ENCODE measurements around the gene METTL13. TPM values are rescaled to one million over a fixed set of nuclear protein-coding genes. Genes with fewer than 3 reads are reported as not detected.

METTL13 gene
- total RNA-seq, 2 donors from 2014 or later: 14.8 to 19.4 TPM

GRCh38 chr1:171756856-171757255 lies 24.6 kb upstream of the METTL13 start:
- DNase-seq (ENCODE audit: low spot score): no peak
- intact Hi-C loops (cut with DNase I): no loop called here

- intact Hi-C loops (cut with DNase I): no loop called here
- no peak for DNase-seq (ENCODE audit: low spot score)
Observed at GRCh38 chr1:171758011-171758410, 23.4 kb upstream of the METTL13 start.

GRCh38 chr1:171762143-171762563 lies 19.3 kb upstream of the METTL13 start:
- DNase-seq (ENCODE audit: low spot score): no peak
- intact Hi-C loops (cut with DNase I): no loop called here

- DNase-seq (ENCODE audit: low spot score): no peak
- intact Hi-C loops (cut with DNase I): no loop called here
Observed at GRCh38 chr1:171763764-171764163, 17.7 kb upstream of the METTL13 start.

GRCh38 chr1:171769171-171769570 lies 12.3 kb upstream of the METTL13 start:
- intact Hi-C loops (cut with DNase I): no loop called here
- no peak for DNase-seq (ENCODE audit: low spot score)

GRCh38 chr1:171769754-171770153 lies 11.7 kb upstream of the METTL13 start:
- intact Hi-C loops (cut with DNase I): no loop called here
- no peak for DNase-seq (ENCODE audit: low spot score)

GRCh38 chr1:171772312-171772711 lies 9.1 kb upstream of the METTL13 start:
- intact Hi-C loops (cut with DNase I): no loop called here
- no peak for DNase-seq (ENCODE audit: low spot score)

- intact Hi-C loops (cut with DNase I): no loop called here
- no peak for DNase-seq (ENCODE audit: low spot score)
Observed at GRCh38 chr1:171780583-171781175, 781 bp upstream of the METTL13 start.

- intact Hi-C loops (cut with DNase I): no loop called here
Observed at GRCh38 chr1:171783816-171784530, 2.5 kb downstream of the METTL13 start.

GRCh38 chr1:171784784-171785183 lies 3.3 kb downstream of the METTL13 start:
- DNase-seq (ENCODE audit: low spot score): no peak

More at GRCh38 chr1:171783816-171784530, 2.5 kb downstream of the METTL13 start:
- DNase-seq (ENCODE audit: low spot score): no peak

GRCh38 chr1:171785766-171786165 lies 4.3 kb downstream of the METTL13 start:
- intact Hi-C loops (cut with DNase I): no loop called here
- DNase-seq (ENCODE audit: low spot score): no peak

More at GRCh38 chr1:171784784-171785183, 3.3 kb downstream of the METTL13 start:
- intact Hi-C loops (cut with DNase I): no loop called here

- intact Hi-C loops (cut with DNase I): no loop called here
Observed at GRCh38 chr1:171786534-171786933, 5.1 kb downstream of the METTL13 start.

GRCh38 chr1:171787686-171788480 lies 6.4 kb downstream of the METTL13 start:
- intact Hi-C loops (cut with DNase I): no loop called here

More at GRCh38 chr1:171786534-171786933, 5.1 kb downstream of the METTL13 start:
- no peak for DNase-seq (ENCODE audit: low spot score)

GRCh38 chr1:171788696-171789095 lies 7.2 kb downstream of the METTL13 start:
- intact Hi-C loops (cut with DNase I): no loop called here
- no peak for DNase-seq (ENCODE audit: low spot score)

More at GRCh38 chr1:171787686-171788480, 6.4 kb downstream of the METTL13 start:
- no peak for DNase-seq (ENCODE audit: low spot score)

- no peak for DNase-seq (ENCODE audit: low spot score)
- intact Hi-C loops (cut with DNase I): loop anchor here in 1 of 2 donors (10.0 kb wide), 1 partner anchor 194 kb away; no protein-coding TSS in a partner anchor
Observed at GRCh38 chr1:171790318-171790717, 8.9 kb downstream of the METTL13 start.

GRCh38 chr1:171792656-171793369 lies 11.4 kb downstream of the METTL13 start:
- intact Hi-C loops (cut with DNase I): loop anchor here in 1 of 2 donors (10.0 kb wide), 1 partner anchor 192 kb away; no protein-coding TSS in a partner anchor
- DNase-seq (ENCODE audit: low spot score): no peak

- no peak for DNase-seq (ENCODE audit: low spot score)
- intact Hi-C loops (cut with DNase I): loop anchor here in 1 of 2 donors (10.0 kb wide), 1 partner anchor 191 kb away; no protein-coding TSS in a partner anchor
Observed at GRCh38 chr1:171793636-171794035, 12.2 kb downstream of the METTL13 start.

GRCh38 chr1:171794085-171794484 lies 12.6 kb downstream of the METTL13 start:
- no peak for DNase-seq (ENCODE audit: low spot score)
- intact Hi-C loops (cut with DNase I): loop anchor here in 1 of 2 donors (10.0 kb wide), 1 partner anchor 191 kb away; no protein-coding TSS in a partner anchor

GRCh38 chr1:171796592-171796991 lies 15.1 kb downstream of the METTL13 start:
- no peak for DNase-seq (ENCODE audit: low spot score)
- intact Hi-C loops (cut with DNase I): loop anchor here in 1 of 2 donors (10.0 kb wide), 1 partner anchor 188 kb away; no protein-coding TSS in a partner anchor
